ENCODE data around the gene FHIP2A. TPM values are rescaled to one million over a fixed set of nuclear protein-coding genes. Genes with fewer than 3 reads are reported as not detected.

The FHIP2A gene
- polyA plus RNA-seq, 1 donor (not counting 4 experiments of a cell fraction or from before 2014, with no cell fraction given): 14.9 TPM

DNA sequence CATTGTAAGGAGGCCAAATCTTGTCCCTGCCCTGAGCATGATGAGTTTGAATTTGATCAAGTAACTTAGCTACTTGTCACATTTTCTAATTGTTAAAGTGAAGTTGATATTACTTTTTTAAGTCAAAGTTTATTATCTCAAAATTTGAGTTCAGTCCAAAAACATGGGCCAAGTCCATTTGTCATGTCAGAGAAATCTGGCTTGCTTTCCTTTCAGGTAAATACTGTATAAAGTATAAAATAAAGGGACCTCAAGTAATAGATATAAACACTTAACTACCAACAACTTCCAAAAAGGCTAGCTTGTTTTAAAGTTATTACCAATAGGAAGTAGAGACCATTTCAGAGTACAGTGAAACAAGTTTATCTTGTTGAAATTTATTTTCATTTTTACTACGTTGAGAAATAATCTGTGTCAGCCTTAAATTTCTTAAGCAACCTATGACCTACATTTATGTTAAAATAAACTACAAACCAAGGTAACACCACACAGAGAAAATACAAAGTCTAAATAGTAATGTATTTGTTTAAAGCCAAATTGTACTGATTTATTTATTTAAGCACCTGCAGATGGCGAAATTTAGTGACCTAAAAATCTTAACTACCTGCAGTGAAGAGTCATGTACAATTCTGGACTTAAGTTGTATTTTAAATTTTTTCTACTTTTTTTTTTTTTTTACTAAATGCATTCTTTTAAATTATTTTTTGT, 36.5 kb downstream of the FHIP2A start:
- Histone ChIP-seq H3K27ac (ENCODE audit: control insufficient read depth, insufficient read depth, low read length) (no peak overlapping the region), H3K4me3 (ENCODE audit: control insufficient read depth in 2 of 3, extremely low read depth in 1 of 3, insufficient read depth in 2 of 3, low read depth in 1 of 3, low read length in 3 of 3) (no peak overlapping the region), H4K20me1 (ENCODE audit: control insufficient read depth, extremely low read depth, insufficient read depth, low read length) (no peaks in the 10 kb centered on the region), H2AFZ (ENCODE audit: control insufficient read depth, low read length) (no peak overlapping the region), H3K36me3 (ENCODE audit: control insufficient read depth in 2 of 2, extremely low read depth in 1 of 2, insufficient read depth in 2 of 2, low read length in 2 of 2) (peaks cover 8 to 15% of the 10 kb centered on the region in 2 experiments), H3K27me3 (ENCODE audit: control insufficient read depth, extremely low read depth, insufficient read depth, low read length) (no peaks in the 10 kb centered on the region), H3K4me2 (ENCODE audit: control insufficient read depth, extremely low read depth, insufficient read depth, low read depth, low read length) (no peak overlapping the region), H3K4me1 (ENCODE audit: control insufficient read depth, extremely low read depth, insufficient read depth, low read length) (peaks cover 26% of the 10 kb centered on the region), H3K9me1 (ENCODE audit: control insufficient read depth, extremely low read depth, insufficient read depth, low read length) (no peaks in the 10 kb centered on the region), H3K9ac (ENCODE audit: control insufficient read depth, extremely low read depth, insufficient read depth, low read length) (no peak overlapping the region), H3K79me2 (ENCODE audit: control insufficient read depth, insufficient read depth, low read length) (no peaks in the 10 kb centered on the region), H3K9me3 (ENCODE audit: control insufficient read depth, low read depth, low read length) (no peaks in the 10 kb centered on the region)
- FAIRE-seq: no peak
- no peak for DNase-seq (ENCODE audit: low read depth, low spot score)
- dilution Hi-C loops (cut with MboI; ENCODE audit: extremely low pct_ligation_motif_present, low sequenced_read_pairs): no loop called here
- TF ChIP-seq, protein P1, sequence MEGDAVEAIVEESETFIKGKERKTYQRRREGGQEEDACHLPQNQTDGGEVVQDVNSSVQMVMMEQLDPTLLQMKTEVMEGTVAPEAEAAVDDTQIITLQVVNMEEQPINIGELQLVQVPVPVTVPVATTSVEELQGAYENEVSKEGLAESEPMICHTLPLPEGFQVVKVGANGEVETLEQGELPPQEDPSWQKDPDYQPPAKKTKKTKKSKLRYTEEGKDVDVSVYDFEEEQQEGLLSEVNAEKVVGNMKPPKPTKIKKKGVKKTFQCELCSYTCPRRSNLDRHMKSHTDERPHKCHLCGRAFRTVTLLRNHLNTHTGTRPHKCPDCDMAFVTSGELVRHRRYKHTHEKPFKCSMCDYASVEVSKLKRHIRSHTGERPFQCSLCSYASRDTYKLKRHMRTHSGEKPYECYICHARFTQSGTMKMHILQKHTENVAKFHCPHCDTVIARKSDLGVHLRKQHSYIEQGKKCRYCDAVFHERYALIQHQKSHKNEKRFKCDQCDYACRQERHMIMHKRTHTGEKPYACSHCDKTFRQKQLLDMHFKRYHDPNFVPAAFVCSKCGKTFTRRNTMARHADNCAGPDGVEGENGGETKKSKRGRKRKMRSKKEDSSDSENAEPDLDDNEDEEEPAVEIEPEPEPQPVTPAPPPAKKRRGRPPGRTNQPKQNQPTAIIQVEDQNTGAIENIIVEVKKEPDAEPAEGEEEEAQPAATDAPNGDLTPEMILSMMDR (optimal IDR thresholded peaks at IDR 0.05 in 1 of 3, IDR thresholded peaks at IDR 0.05 in 1 of 3, conservative IDR thresholded peaks at IDR 0.05 in 1 of 3; ENCODE audit: extremely low read depth in 1 of 3, insufficient read depth in 2 of 3, low read length in 3 of 3): no peak
- no peak for TF ChIP-seq EZH2 (IDR thresholded peaks at IDR 0.05; ENCODE audit: low read length)

DNA sequence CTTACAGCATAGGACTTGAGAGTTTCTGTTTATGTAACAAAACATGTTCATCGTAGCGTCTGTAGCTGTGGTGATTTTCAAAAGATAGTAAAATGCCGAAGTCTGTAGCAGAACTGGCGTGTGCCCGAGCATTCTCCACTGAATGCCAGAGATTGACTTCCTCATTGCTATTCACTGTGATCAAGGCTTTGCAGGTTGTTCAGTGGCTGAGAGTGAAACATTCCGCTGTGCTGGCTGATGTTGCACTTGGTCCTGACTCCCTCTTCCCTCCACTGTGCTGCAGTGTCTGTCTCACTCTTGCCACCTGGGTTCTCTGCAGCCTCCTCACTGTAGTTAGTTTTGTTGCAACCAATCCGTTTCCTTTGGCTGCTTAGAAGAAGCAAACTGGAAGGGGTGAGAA, 37.6 kb downstream of the FHIP2A start:
- dilution Hi-C loops (cut with MboI; ENCODE audit: extremely low pct_ligation_motif_present, low sequenced_read_pairs): no loop called here
- no peak overlapping the region for H3K4me2 ChIP-seq (ENCODE audit: control insufficient read depth, extremely low read depth, insufficient read depth, low read depth, low read length)
- no peak overlapping the region for H3K27ac ChIP-seq (ENCODE audit: control insufficient read depth, insufficient read depth, low read length)
- H3K9me3 ChIP-seq (ENCODE audit: control insufficient read depth, low read depth, low read length): no peaks in the 10 kb centered on the region
- H3K27me3 ChIP-seq (ENCODE audit: control insufficient read depth, extremely low read depth, insufficient read depth, low read length): no peaks in the 10 kb centered on the region
- peaks cover 11 to 15% of the 10 kb centered on the region in 2 experiments for H3K36me3 ChIP-seq (ENCODE audit: control insufficient read depth in 2 of 2, extremely low read depth in 1 of 2, insufficient read depth in 2 of 2, low read length in 2 of 2)
- peaks cover 26% of the 10 kb centered on the region for H3K4me1 ChIP-seq (ENCODE audit: control insufficient read depth, extremely low read depth, insufficient read depth, low read length)
- TF ChIP-seq, protein P1 (optimal IDR thresholded peaks at IDR 0.05 in 1 of 3, IDR thresholded peaks at IDR 0.05 in 1 of 3, conservative IDR thresholded peaks at IDR 0.05 in 1 of 3; ENCODE audit: extremely low read depth in 1 of 3, insufficient read depth in 2 of 3, low read length in 3 of 3): no peak
- TF ChIP-seq EZH2 (IDR thresholded peaks at IDR 0.05; ENCODE audit: low read length): no peak
- FAIRE-seq (no peak), DNase-seq (ENCODE audit: low read depth, low spot score) (no peak)
- no peak overlapping the region for H2AFZ ChIP-seq (ENCODE audit: control insufficient read depth, low read length)
- H4K20me1 ChIP-seq (ENCODE audit: control insufficient read depth, extremely low read depth, insufficient read depth, low read length): no peaks in the 10 kb centered on the region
- H3K9ac ChIP-seq (ENCODE audit: control insufficient read depth, extremely low read depth, insufficient read depth, low read length): no peak overlapping the region
- no peak overlapping the region for H3K4me3 ChIP-seq (ENCODE audit: control insufficient read depth in 2 of 3, extremely low read depth in 1 of 3, insufficient read depth in 2 of 3, low read depth in 1 of 3, low read length in 3 of 3)
- H3K79me2 ChIP-seq (ENCODE audit: control insufficient read depth, insufficient read depth, low read length): no peaks in the 10 kb centered on the region
- H3K9me1 ChIP-seq (ENCODE audit: control insufficient read depth, extremely low read depth, insufficient read depth, low read length): no peaks in the 10 kb centered on the region
